Tibial artery (tissue), 4 donors: Measurements from ENCODE around the gene CRACDL.

Experiments
- DNase-seq, 2 donors: peaks; one replicate each; pipeline ENCODE4 v3.0.0-alpha.2; 2019
- H3K27ac ChIP-seq, 2 donors: fragments of 200-600 bp; sonication (generic) in 1 of 2; 1 replicate in 1 of 2; 2 replicates in 1 of 2; pipeline ENCODE4 v1.5.1; 2018 to 2019; ENCODE audit warnings: mild to moderate bottlenecking in 1 of 2
- H3K27me3 ChIP-seq, 2 donors: fragments of 200-600 bp; sonication (generic) in 1 of 2; one replicate each; pipeline versions ENCODE4 v1.5.1 to v1.6.0; 2016 to 2019
- H3K36me3 ChIP-seq, 3 donors: fragments of 200-600 bp; sonication (generic) in 2 of 3; one replicate each; pipeline ENCODE4 v1.5.1; 2016 to 2019; ENCODE audit warnings: mild to moderate bottlenecking in 2 of 3
- H3K4me1 ChIP-seq, 4 donors: fragments of 200-600 bp; sonication (generic) in 2 of 4; 1 replicate in 3 of 4; 2 replicates in 1 of 4; pipeline ENCODE4 v1.5.1; 2016 to 2019
- H3K4me3 ChIP-seq, 2 donors: fragments of 200-600 bp; sonication (generic) in 1 of 2; 1 replicate in 1 of 2; 2 replicates in 1 of 2; pipeline ENCODE4 v1.5.1; 2018 to 2019; ENCODE audit warnings: mild to moderate bottlenecking in 2 of 2
- H3K9me3 ChIP-seq, 3 donors: fragments of 200-600 bp; sonication (generic) in 1 of 3; one replicate each; pipeline ENCODE4 v1.5.1; 2016 to 2019
- CTCF ChIP-seq, 2 experiments: fragments of 200-600 bp in 1 of 2; fragments of 450-650 bp in 1 of 2; IDR thresholded peaks; one replicate each; pipeline ENCODE4 v1.5.1; 2017 to 2019; ENCODE audit warnings: antibody characterized with exemption in 2 of 2, mild to moderate bottlenecking in 1 of 2, moderate library complexity in 1 of 2
- intact Hi-C: fragments of 100-400 bp; cut with DNase I; formaldehyde crosslinking; loops from one replicate; pipeline ENCODE4 v1.15.0; 2023; ENCODE audit warnings: low total_unique reads

The CRACDL gene

GRCh38 chr2:98847853-98848252, 88.2 kb downstream of the CRACDL start:
- H3K27me3 ChIP-seq, result peaks cover 0 to 18% of the 10 kb centered on the region in 2 donors
- H3K9me3 ChIP-seq, result no peaks in the 10 kb centered on the region
- no peak for DNase-seq

GRCh38 chr2:98846041-98846440, 90.0 kb downstream of the CRACDL start:
- H3K4me1 ChIP-seq, result no peaks in the 10 kb centered on the region
- H3K27me3 ChIP-seq, result peaks cover 0 to 18% of the 10 kb centered on the region in 2 donors
- intact Hi-C loops, result no loop called here
- no peaks in the 10 kb centered on the region for H3K36me3 ChIP-seq
- no peaks in the 10 kb centered on the region for H3K9me3 ChIP-seq
- H3K4me3 ChIP-seq, result no peak overlapping the region
- no peak for TF ChIP-seq CTCF (IDR thresholded peaks at IDR 0.05)
- H3K27ac ChIP-seq, result no peak overlapping the region
- DNase-seq, result no peak

More at GRCh38 chr2:98847853-98848252, 88.2 kb downstream of the CRACDL start:
- no peaks in the 10 kb centered on the region for H3K4me1 ChIP-seq
- H3K27ac ChIP-seq, result no peak overlapping the region
- H3K4me3 ChIP-seq, result no peak overlapping the region
- TF ChIP-seq CTCF (IDR thresholded peaks at IDR 0.05), result no peak
- no peaks in the 10 kb centered on the region for H3K36me3 ChIP-seq
- intact Hi-C loops, result no loop called here

- no peaks in the 10 kb centered on the region for H3K27me3 ChIP-seq
- DNase-seq, result no peak
- TF ChIP-seq CTCF (IDR thresholded peaks at IDR 0.05), result no peak
- intact Hi-C loops, result no loop called here
- H3K27ac ChIP-seq, result no peak overlapping the region
- no peaks in the 10 kb centered on the region for H3K36me3 ChIP-seq
- peaks cover 0 to 2% (median 0%) of the 10 kb centered on the region in 4 donors for H3K4me1 ChIP-seq
- no peaks in the 10 kb centered on the region for H3K9me3 ChIP-seq
- H3K4me3 ChIP-seq, result no peak overlapping the region
Observed at GRCh38 chr2:98842136-98842535, 93.9 kb downstream of the CRACDL start.

GRCh38 chr2:98839292-98839691, 96.7 kb downstream of the CRACDL start:
- Histone ChIP-seq H3K4me1 (peaks cover 0 to 3% (median 0%) of the 10 kb centered on the region in 4 donors), H3K4me3 (no peak overlapping the region), H3K9me3 (no peaks in the 10 kb centered on the region), H3K36me3 (no peaks in the 10 kb centered on the region), H3K27ac (no peak overlapping the region), H3K27me3 (no peaks in the 10 kb centered on the region)
- intact Hi-C loops, result no loop called here
- no peak for DNase-seq
- no peak for TF ChIP-seq CTCF (IDR thresholded peaks at IDR 0.05)

- peaks cover 0 to 3% (median 0%) of the 10 kb centered on the region in 4 donors for H3K4me1 ChIP-seq
- no peak for DNase-seq
- no peaks in the 10 kb centered on the region for H3K36me3 ChIP-seq
- H3K27ac ChIP-seq, result no peak overlapping the region
- H3K9me3 ChIP-seq, result no peaks in the 10 kb centered on the region
- intact Hi-C loops, result loop anchor here (2.0 kb wide), 1 partner anchor 187 kb away; no protein-coding TSS in a partner anchor
- no peaks in the 10 kb centered on the region for H3K27me3 ChIP-seq
- no peak for TF ChIP-seq CTCF (IDR thresholded peaks at IDR 0.05)
- no peak overlapping the region for H3K4me3 ChIP-seq
Observed at GRCh38 chr2:98835831-98836385, 100.1 kb downstream of the CRACDL start.

GRCh38 chr2:98833917-98834263, 102.1 kb downstream of the CRACDL start:
- Histone ChIP-seq H3K27me3 (no peaks in the 10 kb centered on the region), H3K4me1 (peaks cover 0 to 3% (median 0%) of the 10 kb centered on the region in 4 donors), H3K27ac (no peak overlapping the region), H3K36me3 (no peaks in the 10 kb centered on the region), H3K4me3 (no peak overlapping the region), H3K9me3 (no peaks in the 10 kb centered on the region)
- no peak for DNase-seq
- TF ChIP-seq CTCF (IDR thresholded peaks at IDR 0.05), result no peak
- intact Hi-C loops, result no loop called here
